HuH-7.5 (cell line): Measurements from ENCODE around the gene C2CD4A.

Source experiments
- DNase-seq: peaks from one replicate; pipeline ENCODE4 v3.0.0; 2011; ENCODE audit warnings: low spot score

C2CD4A gene

DNA sequence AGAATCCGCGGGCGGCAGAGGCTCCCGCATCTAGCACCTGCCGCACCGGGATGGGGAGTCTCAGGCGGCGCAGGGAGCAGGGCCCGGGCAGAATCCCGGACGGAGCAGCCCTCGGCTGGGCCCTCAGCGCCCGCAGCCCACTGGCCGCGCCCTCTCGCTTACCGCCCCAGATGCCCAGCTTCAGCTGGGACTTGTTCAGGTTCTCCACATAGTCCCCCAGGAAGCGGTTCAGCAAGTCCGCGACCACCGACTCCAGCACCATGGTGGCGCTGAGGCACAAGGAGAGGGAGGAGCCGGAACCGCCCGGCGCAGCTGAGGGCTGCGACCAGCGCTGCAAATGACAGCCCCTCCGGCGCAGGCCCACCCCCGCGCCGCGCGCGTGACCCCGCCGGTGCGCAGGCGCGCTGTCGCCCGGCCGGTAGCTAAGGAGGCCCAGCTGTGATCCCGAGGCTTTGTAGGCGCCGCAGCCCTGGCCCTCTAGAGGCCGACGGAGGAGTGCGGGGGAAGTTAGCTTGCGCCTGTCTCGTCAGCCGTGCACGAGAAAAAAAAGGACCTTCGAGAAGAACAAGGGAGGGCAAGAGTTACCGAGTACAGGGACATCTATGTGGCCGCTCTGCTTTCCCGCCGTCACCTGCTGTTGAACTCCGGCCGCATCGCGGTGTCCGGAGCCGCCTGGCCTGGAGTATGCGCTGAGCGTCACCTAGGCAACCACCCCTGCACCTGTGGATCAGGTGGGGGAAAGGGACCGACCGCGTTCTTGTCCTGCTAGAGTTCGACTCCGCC is 6.5 kb upstream of the C2CD4A start, which contains the start of gene VPS13C:
VPS13C (minus strand) TSS at position 335 of the 783 bp plus-strand sequence; CDS start at position 262, 73 bp downstream.
- peak; percentile 77 for DNase-seq

DNA sequence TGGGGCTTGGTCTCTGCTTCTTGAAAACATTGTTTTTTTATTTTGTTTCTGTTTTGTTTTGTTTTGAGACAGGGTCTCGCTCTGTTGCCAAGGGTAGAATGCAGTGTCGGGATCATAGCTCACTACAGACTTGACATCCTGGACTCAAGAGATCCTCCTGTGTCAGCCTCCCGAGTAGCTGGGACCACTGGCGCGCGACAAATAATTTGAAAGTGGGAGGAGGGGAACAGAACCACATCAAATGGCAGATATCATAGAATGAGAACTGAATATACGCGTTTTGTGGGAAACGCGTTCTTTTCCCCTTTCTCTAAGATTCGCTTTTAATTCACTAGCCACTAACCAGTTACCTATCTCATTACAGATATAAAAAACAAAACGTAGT is 5.9 kb upstream of the C2CD4A start:
- no peak for DNase-seq

DNA sequence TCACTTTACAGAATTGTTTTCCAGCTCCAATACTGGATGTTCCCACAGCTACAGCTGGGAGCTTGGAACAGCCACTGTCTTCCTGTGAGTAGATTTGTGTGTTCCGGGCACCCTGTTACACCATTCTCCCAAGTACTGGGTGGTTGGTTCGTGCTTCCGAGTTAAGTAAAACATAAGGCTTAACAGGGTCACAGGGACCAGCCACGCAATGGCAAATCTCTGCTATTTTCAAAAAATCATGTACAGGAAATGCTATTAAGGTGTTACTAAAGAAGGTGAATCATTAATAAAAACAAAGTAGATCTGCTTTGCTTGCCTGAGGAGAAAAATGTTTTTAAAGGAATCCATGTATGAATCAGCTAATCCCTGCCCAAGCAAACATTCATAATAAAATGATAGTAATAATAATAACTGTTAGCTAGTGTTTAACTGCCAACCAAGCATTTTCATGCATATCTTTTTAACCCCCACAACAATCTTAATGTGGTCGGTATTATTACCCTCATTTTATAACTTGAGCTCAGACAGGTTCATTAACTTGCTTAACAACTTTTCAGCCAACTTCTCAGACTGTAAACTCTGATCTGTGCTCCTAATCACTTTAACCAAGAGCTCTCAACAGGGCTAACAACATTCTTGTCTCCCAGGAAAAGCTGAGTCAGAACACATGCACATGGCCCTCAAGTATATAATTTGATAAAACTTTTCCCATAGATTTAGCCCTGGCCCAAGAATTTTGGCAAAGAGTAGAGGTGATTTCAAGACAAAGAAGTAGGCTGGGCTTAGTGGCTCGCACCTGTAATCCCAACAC is 2.7 kb upstream of the C2CD4A start:
- no peak for DNase-seq

DNA sequence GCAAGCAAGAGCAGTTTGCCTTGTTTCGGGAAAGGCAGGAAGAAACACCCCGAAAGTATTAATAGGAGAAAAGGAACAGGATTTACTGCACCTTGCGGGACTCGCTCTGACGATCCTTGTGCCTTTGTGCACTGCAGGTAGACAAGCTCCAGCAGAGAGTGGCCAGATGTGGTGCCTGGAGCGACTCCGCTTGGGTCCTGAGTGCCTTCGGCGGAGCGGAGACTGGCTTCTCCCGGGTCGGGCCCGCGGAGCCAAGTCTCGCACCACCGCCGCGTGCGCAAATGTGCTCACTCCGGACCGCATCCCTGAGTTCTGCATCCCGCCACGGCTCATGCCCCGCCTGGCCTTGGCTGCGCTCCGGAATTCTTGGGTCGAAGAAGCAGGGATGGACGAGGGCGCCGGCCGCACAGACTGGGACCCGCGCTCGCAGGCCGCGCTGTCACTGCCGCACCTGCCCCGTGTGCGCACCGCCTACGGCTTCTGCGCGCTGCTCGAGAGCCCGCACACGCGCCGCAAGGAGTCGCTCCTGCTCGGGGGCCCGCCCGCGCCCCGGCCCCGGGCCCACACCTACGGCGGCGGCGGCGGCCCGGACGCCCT is 769 bp downstream of the C2CD4A start:
- peak; percentile 20 for DNase-seq

DNA sequence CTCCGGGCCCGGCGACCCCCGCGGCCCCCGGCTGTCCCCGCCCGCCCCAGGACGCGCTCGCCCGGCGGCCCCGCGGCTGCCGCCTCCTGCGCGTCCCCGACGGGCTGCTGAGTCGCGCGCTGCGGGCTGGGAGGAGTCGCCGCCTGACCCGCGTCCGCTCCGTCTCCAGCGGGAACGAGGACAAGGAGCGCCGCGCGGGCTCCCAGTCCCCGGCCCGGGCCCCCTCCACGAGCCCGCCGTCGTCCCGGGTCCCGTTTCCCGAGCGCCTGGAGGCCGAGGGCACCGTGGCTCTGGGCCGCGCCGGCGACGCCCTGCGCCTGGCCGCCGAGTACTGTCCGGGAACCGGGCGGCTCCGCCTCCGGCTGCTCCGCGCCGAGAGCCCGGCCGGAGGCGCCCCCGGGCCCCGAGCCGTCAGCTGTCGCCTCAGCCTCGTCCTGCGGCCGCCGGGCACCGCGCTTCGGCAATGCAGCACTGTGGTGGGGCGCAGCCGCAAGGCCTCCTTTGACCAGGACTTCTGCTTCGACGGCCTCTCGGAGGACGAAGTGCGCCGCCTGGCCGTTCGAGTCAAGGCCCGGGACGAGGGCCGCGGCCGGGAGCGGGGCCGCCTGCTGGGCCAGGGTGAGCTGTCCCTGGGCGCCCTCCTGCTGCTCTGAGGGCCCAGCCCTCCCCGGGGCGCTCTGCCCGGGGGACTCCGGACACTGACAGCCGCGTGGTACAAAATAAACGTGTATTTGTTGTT is 1.5 kb downstream of the C2CD4A start:
- peak; percentile 36 for DNase-seq

DNA sequence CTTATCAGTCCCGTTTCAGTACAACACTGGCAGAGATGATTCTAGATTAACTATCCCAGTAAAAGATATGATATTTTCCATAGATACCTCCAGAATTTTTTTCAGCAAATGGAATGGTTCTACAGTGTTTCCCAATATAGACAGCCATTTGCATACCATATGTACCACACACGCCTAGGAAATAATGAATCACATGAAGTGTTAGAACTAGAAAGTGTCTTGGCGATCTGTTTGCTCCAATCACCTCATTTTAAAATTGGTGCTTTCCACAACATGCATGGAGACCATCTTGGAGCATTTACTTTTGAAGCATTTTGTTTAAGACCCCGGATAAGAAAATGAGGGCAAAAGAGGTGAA is 2.0 kb downstream of the C2CD4A start:
- no peak for DNase-seq

DNA sequence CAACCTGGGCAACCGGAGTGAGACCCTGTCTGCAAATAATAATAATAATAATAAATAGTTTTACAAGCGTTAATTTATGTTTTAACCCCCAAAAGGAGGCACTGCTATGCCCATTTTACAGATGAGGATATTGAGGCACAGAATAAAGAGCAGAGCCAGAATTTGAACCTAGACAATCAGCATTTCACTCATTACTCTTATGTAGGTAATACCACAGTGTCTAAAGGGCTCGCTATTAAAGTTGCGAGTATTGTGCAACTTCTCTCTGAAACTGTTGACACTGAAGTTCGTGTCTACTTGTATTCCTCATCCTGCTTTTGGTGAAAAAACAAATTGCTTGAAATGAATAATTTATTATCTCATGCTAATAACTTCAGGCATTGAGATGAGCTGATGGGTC is 2.8 kb downstream of the C2CD4A start:
- DNase-seq, result no peak

DNA sequence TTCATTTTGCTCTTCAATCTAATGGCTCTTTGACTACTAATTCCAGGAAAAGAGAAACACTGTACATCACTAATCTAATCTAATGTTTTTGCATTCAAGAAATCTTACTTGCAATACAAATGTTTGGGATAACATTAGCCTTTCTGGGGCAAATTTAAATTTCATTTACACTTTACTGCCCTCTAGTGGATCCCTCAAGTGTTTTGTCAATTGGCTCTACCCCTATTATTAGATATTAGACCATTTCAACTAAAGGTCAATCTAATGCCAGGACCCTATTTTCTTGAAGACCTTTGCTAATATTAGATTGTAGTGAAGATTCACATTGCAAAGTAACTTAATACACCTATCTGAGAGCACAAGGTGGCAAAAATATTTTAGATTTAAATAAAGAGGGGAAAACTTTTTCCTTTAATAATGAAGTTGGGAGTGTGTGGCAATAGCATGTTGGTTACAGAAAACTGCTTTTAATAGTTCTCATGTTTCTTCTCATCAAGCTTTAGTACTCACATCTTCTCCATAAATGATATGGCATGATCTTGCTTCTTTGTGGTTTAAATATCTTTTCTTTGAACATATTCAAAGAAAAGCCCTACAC is 5.0 kb downstream of the C2CD4A start:
- peak; percentile 17 for DNase-seq

DNA sequence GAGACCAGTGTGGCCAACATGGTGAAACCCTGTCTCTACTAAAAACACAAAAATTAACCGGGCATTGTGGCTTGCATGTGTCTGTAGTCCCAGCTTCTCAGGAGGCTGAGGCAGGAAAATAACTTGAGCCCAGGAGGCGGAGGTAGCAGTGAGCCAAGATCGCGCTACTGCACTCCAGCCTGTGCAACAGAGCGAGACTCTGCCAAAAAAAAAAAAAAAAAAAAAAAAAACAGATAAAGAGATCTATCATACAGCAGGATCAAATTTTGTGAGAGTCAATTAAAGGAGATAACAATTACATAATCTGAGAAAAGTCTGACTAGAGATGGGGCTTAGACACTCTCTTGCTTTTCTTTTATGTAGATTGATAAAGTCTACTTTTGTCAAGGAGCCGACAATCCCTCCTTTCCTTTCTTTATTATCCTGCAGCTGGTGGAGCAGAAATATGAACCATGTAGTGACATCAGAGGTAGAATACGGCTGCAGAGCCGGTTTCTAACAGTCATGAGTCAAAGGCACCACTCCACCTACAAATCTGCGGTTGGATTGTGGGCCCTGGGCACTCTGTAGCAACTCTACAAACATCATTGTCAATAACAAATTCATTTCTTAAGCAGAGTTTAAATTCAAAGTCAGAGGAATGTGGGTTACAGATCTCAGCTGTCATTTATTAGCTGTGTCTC is 9.0 kb downstream of the C2CD4A start:
- DNase-seq, result no peak

DNA sequence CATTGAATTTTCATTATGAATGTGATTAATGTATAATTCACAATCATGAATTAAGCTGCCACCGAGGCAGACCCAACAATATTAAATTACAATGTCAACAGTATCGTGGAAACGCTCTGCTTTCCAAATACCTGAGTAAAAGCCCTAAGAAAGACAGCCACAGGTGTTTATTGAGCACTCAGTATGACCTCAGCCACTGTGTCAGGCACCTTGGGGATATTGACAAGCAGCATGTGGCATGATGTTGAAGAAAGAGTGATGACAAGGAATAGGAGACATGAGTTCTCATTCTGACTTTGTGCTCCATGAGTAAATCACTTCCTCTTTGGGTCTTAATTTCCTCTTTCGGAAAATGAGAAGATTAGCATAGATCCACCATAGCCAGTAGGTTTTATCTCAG is 12.8 kb downstream of the C2CD4A start:
- DNase-seq, result no peak

DNA sequence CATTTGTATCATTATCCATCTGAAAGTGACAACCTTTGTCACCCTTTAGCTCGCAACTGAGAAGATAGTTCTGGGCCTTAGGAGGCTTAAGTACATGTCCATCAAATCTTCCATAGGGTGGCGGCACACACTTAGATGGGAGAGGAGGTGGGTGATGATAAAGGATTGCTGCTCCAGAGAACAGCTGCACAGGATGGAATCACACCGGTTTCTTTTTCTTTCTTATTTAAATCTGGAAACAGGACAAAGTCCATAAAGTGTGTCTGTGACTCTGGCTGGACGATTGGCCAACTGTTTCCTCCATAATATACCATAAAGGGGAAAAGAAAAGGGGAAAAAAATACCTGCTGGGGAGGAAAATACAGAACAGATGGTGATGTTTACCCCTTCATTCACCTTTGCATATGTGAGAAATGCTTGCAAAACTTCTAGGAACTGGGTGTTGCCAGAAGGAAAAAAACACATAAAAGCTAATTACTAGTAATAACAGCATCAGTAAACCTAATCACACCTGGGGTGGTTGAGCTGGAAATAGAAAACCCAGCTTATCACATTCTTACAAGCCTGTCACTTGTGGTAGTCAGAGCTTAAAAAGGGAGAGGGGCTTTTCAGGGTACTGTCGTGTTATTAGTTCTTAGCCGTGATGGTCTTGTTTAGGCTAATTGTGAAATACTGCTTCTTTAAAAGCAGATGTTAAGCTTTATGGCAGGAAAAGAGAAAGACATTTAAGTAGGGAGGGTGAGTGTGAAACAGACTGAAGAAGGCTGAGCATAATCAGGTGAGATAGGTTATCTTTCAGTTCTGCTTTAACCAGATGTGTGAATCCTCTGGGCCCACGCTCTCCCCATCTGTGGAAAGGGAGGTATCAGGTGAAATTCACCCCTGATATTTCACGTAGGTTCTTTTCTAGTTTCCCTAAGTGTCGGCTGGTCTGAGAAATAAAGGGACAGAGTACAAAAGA is 16.7 kb downstream of the C2CD4A start:
- DNase-seq, result no peak

DNA sequence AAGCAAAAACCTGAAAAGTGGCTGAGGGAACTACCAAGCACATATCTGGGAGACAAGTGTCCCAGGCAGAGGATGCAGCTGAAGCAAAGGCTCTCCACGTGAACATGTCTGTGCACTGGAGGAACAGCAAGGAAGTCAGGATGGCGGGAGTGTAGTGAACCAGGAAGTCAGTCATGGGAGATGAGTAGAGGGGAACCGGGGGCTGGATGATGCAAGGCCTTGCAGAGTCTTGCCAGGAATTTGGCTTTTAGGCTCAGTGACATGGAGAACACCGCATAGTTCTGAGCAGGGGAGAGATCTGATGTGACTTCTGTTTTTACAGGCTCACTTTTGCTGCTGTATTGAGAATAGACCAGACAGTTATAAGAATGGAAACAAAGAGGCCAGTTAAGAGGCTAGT is 19.0 kb downstream of the C2CD4A start:
- DNase-seq, result no peak

DNA sequence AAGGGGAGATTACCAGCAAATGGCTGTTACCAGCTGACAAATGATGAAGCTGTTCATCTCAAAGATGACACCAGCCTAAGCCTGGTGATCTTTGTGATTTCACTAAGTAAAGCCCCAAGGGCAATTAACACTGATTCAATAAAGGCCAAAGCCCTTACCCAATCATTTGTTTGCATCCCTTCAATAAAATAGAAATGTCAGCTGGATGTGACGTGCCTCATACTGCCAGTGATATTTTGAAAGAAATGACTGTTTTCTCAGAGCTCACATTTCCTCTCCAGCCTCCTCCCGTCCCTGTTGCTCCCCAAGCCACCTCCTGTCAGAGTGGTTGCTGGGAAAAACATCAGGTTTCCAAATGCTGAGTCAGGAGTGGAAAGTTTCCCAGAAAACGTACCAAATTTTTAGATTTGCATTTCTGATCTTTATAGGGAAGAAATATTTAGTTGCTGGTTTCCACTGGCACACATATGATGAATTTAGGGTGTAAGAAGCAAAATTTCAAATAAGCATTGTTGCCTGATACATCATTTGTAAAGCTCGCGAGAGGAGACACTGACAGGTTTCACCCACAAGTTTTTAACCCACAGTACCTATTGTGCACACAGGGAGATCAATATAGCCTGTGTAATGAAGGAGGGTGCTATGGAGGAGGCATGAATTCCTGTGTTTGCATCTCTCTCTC is 21.0 kb downstream of the C2CD4A start:
- DNase-seq, result no peak

DNA sequence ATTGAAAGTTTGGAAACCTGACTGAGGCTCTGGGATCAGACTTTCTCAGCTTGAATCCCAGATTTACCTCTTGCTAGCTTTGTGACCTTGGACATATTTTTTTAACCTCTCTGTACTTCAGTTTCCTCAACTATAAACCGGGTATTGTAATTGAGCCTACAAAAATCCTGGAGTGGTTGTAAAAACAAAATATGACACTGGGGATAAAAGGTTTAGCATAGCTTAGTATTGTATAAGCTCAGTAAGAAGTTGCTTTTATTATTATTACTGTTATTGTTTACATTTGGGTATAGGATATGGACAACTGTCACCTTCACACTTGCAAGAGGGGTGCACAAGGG is 21.5 kb downstream of the C2CD4A start:
- no peak for DNase-seq

DNA sequence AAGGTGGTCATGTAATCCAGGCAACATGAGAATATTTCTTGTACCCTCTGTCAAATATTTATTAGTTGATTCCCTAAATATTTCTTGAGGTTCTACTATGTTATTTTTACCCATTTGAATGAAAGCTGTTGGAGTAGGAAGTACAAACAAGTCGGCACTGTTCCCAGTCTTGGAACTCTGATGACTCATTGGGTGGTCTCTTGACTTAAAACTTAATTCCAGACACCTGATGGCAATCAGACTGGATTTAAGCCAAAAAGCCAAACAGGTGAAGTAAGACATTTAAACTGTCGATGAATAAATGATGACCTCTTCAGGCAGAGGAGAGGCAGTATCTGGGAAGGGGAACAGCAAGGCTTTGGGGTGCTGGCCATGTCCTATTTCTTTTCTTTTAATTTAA is 22.8 kb downstream of the C2CD4A start:
- no peak for DNase-seq

DNA sequence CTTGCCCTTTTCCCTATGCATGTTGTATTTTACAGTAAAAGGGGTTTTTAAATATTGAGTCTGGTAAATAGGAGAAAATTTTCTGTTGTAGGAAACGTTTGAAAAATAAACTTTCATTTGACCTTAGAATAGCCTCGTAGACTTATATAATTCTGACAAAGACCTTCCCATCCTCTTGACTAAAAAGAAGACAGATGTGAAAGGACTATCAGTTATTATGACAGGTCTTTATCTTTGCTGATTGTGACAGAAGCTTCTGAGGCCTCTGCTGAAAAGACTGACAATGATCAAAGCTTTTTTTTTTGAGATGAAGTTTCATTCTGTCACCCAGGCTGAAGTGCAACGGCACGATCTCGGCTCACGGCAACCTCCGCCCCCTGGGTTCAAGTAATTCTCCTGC is 24.2 kb downstream of the C2CD4A start:
- DNase-seq, result no peak

DNA sequence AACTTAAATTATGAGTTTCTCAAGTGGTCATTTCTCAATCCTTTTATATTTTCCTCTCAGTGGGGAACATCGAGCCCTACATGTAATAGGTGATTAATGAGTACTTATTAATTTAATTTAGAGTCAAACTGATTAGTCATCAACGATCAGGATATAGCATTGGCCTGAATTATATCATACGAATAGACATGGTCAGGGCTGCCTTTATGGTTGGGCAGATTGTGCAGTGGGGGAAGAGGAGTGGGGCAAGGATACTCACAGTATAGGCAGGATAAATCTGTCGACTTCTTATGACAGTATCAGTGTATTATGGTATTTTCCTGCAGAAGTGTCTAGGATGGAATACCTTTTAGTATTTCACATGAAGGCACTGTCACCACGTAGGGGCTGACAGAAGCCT is 27.0 kb downstream of the C2CD4A start:
- DNase-seq, result no peak

DNA sequence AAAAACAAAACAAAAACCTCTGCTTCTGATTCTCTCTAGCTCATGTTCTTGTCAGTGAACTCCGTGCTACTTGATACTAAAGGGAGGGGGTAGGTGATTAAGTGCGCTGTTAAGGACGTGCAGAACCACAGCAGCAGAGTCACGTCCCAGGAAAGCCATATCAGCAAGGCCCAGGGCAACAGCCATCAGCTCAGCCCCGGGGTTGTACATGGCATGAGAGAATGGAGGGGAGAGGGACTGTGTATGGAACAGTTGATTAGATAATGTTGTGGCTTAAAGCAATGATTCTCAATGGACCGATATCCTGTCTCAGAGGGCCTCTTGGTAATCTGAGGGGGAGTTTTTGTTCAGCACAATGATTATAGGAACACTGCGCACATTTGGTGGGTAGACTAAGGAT is 27.6 kb downstream of the C2CD4A start:
- DNase-seq, result no peak

DNA sequence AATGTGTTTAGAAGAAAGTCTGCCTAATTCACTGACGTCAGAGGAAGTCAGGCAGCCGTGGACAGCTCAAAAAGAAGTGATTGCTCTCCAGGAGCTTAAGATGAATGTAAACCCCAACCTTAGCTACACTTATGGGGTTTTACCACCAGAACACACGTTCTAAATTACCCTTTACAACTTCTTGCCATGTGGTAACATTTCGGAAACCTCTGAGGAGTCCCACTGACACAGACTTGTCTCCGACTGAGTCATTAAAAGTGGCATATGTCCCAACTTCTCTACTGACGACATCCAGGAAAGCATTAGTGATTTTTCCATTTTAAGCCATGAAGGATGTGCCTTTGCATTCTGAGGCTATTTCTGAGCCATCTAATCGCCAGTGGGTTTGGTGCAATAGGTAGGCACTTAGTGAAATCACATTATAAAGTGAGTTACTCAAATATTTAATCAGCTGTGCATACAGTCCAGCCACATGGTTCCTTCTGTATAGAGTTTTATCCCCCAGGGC is 32.4 kb downstream of the C2CD4A start:
- no peak for DNase-seq

DNA sequence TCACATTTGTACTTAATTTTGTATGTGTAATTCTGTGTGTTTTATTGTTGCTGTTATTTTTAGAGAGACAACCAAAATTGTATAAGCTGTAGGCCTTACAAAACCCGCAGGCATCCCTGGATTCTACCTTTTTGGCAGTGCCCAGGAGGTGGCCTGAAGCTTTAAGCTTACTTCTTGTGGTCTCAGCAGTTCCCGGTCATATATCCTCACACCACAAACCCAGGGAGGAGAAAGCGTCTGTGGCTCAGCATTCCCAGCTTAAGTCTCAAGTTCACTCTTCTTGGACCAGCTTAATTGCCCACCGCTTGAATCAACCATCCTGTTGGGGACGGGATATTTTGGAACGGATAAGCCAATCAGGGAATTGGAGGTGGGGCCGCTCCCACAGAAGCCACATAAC is 36.7 kb downstream of the C2CD4A start:
- DNase-seq, result no peak
